22Rv1 (cell line): Measurements from ENCODE around the gene CACNA1C.

ENCODE experiments used
- ZFX ChIP-seq: fragments of 450-650 bp; IDR thresholded peaks from 2 replicates; pipeline ENCODE4 v1.6.1; 2017; ENCODE audit warnings: antibody characterized with exemption, borderline replicate concordance
- TF ChIP-seq, protein P1 (sequence below): fragments of 450-650 bp; IDR thresholded peaks from 2 replicates; pipeline ENCODE4 v1.5.1; 2017; ENCODE audit warnings: mild to moderate bottlenecking

GRCh38 chr12:2179953-2180736 is 127.4 kb downstream of the CACNA1C start:
- TF ChIP-seq, protein P1, sequence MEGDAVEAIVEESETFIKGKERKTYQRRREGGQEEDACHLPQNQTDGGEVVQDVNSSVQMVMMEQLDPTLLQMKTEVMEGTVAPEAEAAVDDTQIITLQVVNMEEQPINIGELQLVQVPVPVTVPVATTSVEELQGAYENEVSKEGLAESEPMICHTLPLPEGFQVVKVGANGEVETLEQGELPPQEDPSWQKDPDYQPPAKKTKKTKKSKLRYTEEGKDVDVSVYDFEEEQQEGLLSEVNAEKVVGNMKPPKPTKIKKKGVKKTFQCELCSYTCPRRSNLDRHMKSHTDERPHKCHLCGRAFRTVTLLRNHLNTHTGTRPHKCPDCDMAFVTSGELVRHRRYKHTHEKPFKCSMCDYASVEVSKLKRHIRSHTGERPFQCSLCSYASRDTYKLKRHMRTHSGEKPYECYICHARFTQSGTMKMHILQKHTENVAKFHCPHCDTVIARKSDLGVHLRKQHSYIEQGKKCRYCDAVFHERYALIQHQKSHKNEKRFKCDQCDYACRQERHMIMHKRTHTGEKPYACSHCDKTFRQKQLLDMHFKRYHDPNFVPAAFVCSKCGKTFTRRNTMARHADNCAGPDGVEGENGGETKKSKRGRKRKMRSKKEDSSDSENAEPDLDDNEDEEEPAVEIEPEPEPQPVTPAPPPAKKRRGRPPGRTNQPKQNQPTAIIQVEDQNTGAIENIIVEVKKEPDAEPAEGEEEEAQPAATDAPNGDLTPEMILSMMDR = no peak
- no peak for TF ChIP-seq ZFX
